Parathyroid adenoma (tissue), 2 donors: ENCODE results near the gene MME.

Experiments
- H2AFZ ChIP-seq: fragments of 300-600 bp; sonication (generic); one replicate; pipeline ENCODE4 v1.7.0; 2017; ENCODE audit warnings: antibody characterized with exemption, mild to moderate bottlenecking
- H3K27ac ChIP-seq: fragments of 300-600 bp; sonication (generic); one replicate; pipeline ENCODE4 v1.7.0; 2017
- H3K27me3 ChIP-seq: fragments of 300-600 bp; sonication (generic); one replicate; pipeline ENCODE4 v1.7.0; 2017; ENCODE audit warnings: low read length; ENCODE audit not compliant: control insufficient read depth, insufficient read depth
- H3K36me3 ChIP-seq: fragments of 300-600 bp; sonication (generic); one replicate; pipeline ENCODE4 v1.7.0; 2017; ENCODE audit warnings: low read length; ENCODE audit not compliant: control insufficient read depth, insufficient read depth
- H3K4me1 ChIP-seq: fragments of 300-600 bp; sonication (generic); one replicate; pipeline ENCODE4 v1.7.0; 2017; ENCODE audit warnings: control low read depth
- H3K4me2 ChIP-seq: fragments of 300-600 bp; sonication (generic); one replicate; pipeline ENCODE4 v1.7.0; 2017; ENCODE audit warnings: low read length
- H3K4me3 ChIP-seq: fragments of 300-600 bp; sonication (generic); one replicate; pipeline ENCODE4 v1.7.0; 2017; ENCODE audit warnings: low read depth, low read length
- H3K79me2 ChIP-seq: fragments of 300-600 bp; sonication (generic); one replicate; pipeline ENCODE4 v1.7.0; 2017; ENCODE audit warnings: control low read depth
- H3K9ac ChIP-seq: fragments of 300-600 bp; sonication (generic); one replicate; pipeline ENCODE4 v1.7.0; 2017; ENCODE audit warnings: mild to moderate bottlenecking
- H3K9me3 ChIP-seq: fragments of 300-600 bp; sonication (generic); one replicate; pipeline ENCODE4 v1.7.0; 2017; ENCODE audit warnings: low read length; ENCODE audit not compliant: control insufficient read depth
- TF ChIP-seq, protein P1 (sequence below): fragments of 300-600 bp; sonication (generic); IDR thresholded peaks from one replicate; pipeline ENCODE4 v1.7.0; 2017; ENCODE audit warnings: antibody characterized with exemption, mild to moderate bottlenecking
- donor health status: primary hyperparathyroidism.

MME gene

GRCh38 chr3:155052470-155052869 is 27.6 kb upstream of the MME start:
- Histone ChIP-seq H3K9ac (no peak overlapping the region), H3K36me3 (no peaks in the 10 kb centered on the region), H3K79me2 (no peaks in the 10 kb centered on the region), H3K4me1 (no peaks in the 10 kb centered on the region), H3K9me3 (no peaks in the 10 kb centered on the region), H3K27ac (no peak overlapping the region), H3K4me3 (no peak overlapping the region), H3K4me2 (no peak overlapping the region), H2AFZ (no peak overlapping the region), H3K27me3 (no peaks in the 10 kb centered on the region)
- TF ChIP-seq, protein P1, sequence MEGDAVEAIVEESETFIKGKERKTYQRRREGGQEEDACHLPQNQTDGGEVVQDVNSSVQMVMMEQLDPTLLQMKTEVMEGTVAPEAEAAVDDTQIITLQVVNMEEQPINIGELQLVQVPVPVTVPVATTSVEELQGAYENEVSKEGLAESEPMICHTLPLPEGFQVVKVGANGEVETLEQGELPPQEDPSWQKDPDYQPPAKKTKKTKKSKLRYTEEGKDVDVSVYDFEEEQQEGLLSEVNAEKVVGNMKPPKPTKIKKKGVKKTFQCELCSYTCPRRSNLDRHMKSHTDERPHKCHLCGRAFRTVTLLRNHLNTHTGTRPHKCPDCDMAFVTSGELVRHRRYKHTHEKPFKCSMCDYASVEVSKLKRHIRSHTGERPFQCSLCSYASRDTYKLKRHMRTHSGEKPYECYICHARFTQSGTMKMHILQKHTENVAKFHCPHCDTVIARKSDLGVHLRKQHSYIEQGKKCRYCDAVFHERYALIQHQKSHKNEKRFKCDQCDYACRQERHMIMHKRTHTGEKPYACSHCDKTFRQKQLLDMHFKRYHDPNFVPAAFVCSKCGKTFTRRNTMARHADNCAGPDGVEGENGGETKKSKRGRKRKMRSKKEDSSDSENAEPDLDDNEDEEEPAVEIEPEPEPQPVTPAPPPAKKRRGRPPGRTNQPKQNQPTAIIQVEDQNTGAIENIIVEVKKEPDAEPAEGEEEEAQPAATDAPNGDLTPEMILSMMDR = no peak

- TF ChIP-seq, protein P1 = no peak
Measured at GRCh38 chr3:155053756-155054155, 26.4 kb upstream of the MME start.

GRCh38 chr3:155064920-155065319 is 15.2 kb upstream of the MME start:
- Histone ChIP-seq H3K9me3 (no peaks in the 10 kb centered on the region), H3K79me2 (no peaks in the 10 kb centered on the region), H3K9ac (no peak overlapping the region), H3K27ac (no peak overlapping the region), H3K4me3 (no peak overlapping the region), H3K36me3 (no peaks in the 10 kb centered on the region), H2AFZ (no peak overlapping the region), H3K4me1 (no peaks in the 10 kb centered on the region), H3K27me3 (no peaks in the 10 kb centered on the region), H3K4me2 (no peak overlapping the region)
- TF ChIP-seq, protein P1 = no peak

More at GRCh38 chr3:155053756-155054155, 26.4 kb upstream of the MME start:
- Histone ChIP-seq H3K79me2 (no peaks in the 10 kb centered on the region), H3K9me3 (no peaks in the 10 kb centered on the region), H3K9ac (no peak overlapping the region), H3K36me3 (no peaks in the 10 kb centered on the region), H3K4me3 (no peak overlapping the region), H2AFZ (no peak overlapping the region), H3K27ac (no peak overlapping the region), H3K4me2 (no peak overlapping the region), H3K4me1 (no peaks in the 10 kb centered on the region), H3K27me3 (no peaks in the 10 kb centered on the region)

DNA sequence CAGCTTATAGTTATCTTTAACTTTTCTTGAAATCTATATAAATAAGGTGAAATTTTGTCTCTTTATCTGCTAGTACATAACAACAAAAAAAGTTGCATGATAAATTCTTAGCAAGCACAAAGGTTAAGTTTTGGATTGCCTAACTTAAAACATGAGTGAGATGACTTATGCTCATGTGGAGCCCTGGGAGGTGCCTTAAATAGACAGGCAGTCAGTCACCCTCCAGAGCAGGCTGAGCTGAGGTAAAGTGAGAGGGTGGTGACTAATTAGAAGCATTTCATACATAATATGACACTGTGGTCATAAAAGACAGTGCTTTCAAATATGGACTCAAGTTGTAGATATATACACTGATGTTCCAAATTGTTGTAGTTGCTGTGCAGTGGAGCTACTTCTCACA is 14.6 kb upstream of the MME start:
- H3K4me3 ChIP-seq = no peak overlapping the region
- no peak overlapping the region for H3K9ac ChIP-seq

GRCh38 chr3:155069729-155070128 is 10.4 kb upstream of the MME start:
- TF ChIP-seq, protein P1 = no peak
- H3K4me2 ChIP-seq = no peak overlapping the region
- no peaks in the 10 kb centered on the region for H3K4me1 ChIP-seq
- no peak overlapping the region for H3K4me3 ChIP-seq
- H3K36me3 ChIP-seq = no peaks in the 10 kb centered on the region
- H3K9ac ChIP-seq = no peak overlapping the region
- no peak overlapping the region for H2AFZ ChIP-seq
- no peaks in the 10 kb centered on the region for H3K9me3 ChIP-seq
- H3K27ac ChIP-seq = no peak overlapping the region
- H3K79me2 ChIP-seq = no peaks in the 10 kb centered on the region
- no peaks in the 10 kb centered on the region for H3K27me3 ChIP-seq

More for the DNA sequence above, 14.6 kb upstream of the MME start:
- no peaks in the 10 kb centered on the region for H3K9me3 ChIP-seq
- H2AFZ ChIP-seq = no peak overlapping the region
- H3K4me1 ChIP-seq = no peaks in the 10 kb centered on the region
- no peaks in the 10 kb centered on the region for H3K79me2 ChIP-seq
- H3K27me3 ChIP-seq = no peaks in the 10 kb centered on the region
- no peak overlapping the region for H3K27ac ChIP-seq
- no peak overlapping the region for H3K4me2 ChIP-seq
- H3K36me3 ChIP-seq = no peaks in the 10 kb centered on the region
- TF ChIP-seq, protein P1 = no peak
